GM18511 (cell line): Measurements from ENCODE around the gene TMEM132D.

Experiments
- ATAC-seq: cut with Tn5 transposase; IDR thresholded peaks from one replicate; pipeline ENCODE4 v1.9.1; 2021; ENCODE audit warnings: mild to moderate bottlenecking, moderate library complexity; ENCODE audit not compliant: unreplicated experiment

The TMEM132D gene

DNA sequence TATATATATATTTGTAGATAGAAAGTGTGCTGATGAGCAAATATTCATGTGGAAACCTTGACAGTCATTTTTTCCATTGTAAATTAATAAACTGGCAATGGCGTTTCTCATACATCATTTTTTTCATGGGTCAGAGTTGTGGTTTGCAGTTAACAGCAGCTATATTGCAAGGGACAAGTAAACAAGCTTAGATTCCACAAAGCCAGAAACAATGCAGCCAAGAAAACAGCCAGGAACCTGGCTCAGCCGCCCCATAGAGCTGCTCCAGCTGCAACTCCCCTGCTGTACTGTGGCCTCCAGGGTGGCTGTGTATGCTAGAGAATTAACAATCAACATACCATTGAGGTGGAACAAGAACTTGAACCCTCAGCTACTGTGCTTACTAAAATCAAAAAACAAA is 298.2 kb downstream of the TMEM132D start:
- ATAC-seq: no peak

GRCh38 chr12:129604506-129604905 is 299.3 kb downstream of the TMEM132D start:
- no peak for ATAC-seq

- ATAC-seq: no peak
Observed at GRCh38 chr12:129599406-129599805, 304.4 kb downstream of the TMEM132D start.

DNA sequence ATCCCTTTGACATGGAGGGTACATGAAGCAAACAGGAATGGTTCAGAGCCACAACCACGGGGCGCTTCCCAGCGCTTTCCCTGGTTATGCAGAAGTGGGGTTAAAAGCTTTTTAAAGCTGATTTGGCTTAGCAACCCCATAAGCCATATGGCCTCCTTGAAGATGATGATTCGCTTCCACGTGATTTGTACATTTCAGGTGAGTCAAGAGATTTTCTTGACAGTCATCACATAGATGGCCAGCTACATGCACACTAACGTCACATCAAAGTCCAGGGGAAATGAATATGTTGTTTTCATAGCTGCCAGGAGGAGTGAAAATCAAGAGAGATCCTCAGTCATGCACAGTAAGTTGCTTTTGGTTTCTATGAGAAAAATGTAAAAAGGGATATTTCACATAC is 309.7 kb downstream of the TMEM132D start:
- ATAC-seq: no peak

DNA sequence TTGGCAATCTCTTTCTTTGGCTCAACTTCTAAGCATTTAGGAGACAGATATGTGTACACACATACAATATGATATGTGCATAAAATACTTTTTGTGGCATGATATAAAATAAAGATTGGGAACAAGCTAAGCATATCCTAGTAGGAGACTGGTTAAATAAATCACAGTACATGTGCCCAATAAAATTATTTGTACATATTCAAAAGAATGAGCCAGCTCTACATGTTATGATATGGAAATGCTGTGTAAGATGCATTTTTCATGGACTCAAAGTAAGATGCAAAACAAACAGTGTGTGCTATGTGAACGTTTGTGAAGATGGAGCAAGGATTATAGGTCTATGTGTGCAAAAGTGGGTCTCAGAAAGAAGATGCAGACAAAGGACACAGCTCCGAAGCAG is 311.4 kb downstream of the TMEM132D start:
- ATAC-seq: no peak

DNA sequence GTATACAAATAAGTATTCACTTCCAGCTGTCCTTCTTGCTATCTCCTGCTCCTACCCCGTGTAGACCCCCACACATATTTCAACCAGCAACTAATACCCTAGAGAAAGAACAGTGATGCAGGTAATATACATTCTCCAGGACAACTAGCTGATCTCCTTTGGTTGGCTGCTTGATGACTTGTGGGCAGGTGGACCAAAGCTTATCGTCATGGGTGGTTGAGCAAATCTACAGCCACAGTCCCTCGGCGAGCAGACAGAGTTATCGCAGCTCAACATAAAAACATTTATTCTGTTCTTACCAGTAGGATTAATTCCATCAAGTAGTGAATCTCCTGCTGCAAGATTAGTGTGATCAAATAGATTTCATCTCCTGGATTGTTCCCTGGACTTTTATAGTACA is 314.3 kb downstream of the TMEM132D start:
- no peak for ATAC-seq

- ATAC-seq: no peak
Observed at GRCh38 chr12:129588142-129588541, 315.7 kb downstream of the TMEM132D start.

- ATAC-seq: no peak
Observed at GRCh38 chr12:129585296-129585695, 318.5 kb downstream of the TMEM132D start.

GRCh38 chr12:129579879-129580278 is 323.9 kb downstream of the TMEM132D start:
- no peak for ATAC-seq

DNA sequence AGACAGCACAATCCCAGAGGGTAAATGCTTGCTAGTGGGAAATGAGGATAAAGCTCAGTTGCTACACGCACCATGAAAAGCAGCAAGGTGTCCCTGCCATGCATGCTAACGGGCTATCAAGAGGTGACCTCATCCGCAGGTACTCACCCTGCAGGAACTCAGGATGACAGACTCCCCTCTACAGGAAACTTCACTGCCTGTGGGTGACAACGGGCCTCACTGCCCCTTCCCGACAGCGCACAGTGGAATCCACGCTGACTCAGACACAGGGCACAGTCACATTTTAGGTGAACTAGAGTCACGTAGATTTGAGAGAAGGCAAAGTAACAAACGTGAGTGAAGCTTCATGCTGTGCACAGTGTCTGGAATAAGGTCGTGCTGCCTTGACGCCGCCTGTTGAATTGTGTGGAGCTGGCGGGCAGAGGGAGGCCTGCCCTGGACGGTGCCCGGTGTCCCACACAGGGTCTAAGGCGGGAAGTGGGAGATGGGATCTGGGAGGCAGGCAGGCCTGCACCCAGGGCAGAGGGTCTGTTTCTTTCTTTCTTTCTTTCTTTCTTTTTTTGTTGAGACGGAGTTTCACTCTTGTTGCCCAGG is 331.8 kb downstream of the TMEM132D start:
- ATAC-seq: no peak

- no peak for ATAC-seq
Observed at GRCh38 chr12:129570796-129571400, 332.9 kb downstream of the TMEM132D start.

- ATAC-seq: no peak
Observed at GRCh38 chr12:129566800-129567199, 337.0 kb downstream of the TMEM132D start.

DNA sequence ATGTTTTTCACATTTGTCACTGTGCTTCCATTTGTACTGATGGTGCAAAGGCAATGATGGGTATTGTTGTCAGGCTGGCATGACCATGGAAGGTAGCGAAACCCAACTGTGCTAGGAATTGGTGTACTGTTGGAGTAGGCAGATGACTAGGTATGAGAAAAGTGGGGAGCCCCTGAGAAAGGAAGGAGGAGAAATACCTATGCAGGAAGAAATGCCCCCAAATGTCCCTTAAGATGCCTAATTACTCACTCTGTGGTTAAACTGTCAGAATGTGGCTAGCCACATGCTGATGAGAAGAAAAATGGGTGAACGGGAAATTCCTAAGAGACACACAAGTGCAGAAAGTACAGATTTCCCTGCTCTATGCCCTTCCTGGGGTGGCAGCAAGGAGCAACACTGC is 339.1 kb downstream of the TMEM132D start:
- no peak for ATAC-seq

DNA sequence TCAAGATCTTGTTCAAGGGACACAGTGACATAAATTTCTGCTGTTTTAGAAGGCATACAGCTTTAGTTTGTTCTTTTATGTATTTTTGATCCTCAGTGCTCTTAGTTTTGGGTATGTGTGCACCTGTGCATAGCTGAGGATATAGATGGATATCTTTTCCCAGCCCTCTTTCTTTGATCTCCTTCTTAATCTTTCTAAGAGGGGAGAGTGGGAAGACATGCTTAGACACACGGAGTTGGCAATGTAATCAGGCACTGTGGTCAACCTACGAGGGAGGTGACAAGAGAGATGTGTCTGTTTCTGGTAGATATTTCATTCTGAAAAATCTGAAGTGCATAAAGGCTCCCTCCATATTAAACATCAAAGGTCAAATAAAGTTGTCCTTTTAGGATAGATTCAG is 340.6 kb downstream of the TMEM132D start:
- no peak for ATAC-seq

- ATAC-seq: no peak
Observed at GRCh38 chr12:129561304-129561703, 342.5 kb downstream of the TMEM132D start.

GRCh38 chr12:129559776-129560175 is 344.0 kb downstream of the TMEM132D start:
- no peak for ATAC-seq

DNA sequence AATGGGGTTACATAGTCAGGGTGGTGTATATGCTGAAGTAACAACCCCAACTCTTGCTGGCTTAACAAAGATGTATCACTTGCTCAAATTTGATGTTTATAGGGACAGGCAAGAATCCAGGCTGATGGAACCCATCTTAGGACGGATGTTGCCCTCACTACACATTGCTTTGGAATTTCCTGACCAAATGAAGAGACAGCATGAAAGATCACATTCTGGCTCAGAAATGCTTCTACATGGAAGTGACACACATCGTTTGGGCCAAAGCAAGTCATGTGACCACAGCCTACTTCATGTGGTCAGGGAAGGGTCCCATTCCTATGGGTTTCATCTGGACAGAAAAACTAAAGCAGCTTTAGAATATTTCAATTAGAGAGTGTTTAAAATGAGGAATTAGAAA is 345.8 kb downstream of the TMEM132D start:
- ATAC-seq: no peak

GRCh38 chr12:129556082-129556481 is 347.7 kb downstream of the TMEM132D start:
- no peak for ATAC-seq

DNA sequence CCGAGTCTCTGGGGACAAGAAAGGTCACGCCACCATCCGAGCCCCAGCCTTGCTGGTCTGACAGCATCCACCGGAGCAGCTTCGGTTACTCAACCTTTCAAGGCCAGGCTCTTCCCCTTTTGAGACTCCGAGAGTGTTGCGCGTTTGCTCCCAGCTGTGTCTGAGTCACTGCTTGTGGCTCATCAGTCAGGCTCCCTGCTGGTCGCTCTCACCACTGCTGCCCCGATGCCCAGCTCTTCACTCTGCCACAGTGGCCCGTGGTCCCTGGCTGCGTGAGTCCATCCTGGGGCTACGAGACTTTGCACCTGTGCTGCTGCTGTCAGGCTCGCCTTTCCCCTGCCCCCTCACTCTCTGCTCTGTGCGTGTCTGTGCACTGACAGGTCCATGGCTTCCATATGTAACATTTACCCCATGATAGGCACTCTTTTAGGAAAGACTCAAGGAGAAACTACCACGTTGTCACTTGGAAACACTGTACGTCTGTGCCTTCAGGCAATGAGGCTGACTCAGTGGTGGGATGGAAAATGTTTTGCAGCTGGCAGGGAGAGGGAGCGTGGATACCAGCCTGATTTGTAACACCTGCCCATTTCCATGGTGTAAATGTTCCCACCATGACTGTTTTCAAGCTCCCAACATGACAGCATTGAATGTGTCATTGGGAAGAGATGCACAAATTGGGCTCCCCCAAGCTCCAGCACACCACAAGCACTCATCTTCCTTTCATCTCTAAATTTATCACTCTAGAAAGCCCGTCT is 350.7 kb downstream of the TMEM132D start:
- no peak for ATAC-seq

DNA sequence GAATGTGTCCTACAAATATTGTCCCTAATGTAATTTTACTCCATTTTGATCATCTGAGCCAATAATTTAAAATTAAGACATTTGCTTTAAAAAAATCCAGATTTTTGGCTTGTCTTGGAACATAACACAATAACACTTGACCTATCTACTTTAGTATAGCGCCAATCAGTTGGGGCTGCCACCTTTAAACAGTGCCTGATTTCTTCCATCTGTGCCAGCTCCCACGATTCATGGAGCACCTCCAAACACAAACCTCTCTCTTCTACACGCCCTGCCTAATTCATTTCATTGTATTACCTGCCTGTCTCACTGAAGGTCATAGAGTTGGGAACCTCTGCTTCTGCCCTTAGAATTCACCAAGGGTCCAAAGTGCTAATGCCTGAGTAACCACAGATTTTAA is 352.4 kb downstream of the TMEM132D start:
- no peak for ATAC-seq

DNA sequence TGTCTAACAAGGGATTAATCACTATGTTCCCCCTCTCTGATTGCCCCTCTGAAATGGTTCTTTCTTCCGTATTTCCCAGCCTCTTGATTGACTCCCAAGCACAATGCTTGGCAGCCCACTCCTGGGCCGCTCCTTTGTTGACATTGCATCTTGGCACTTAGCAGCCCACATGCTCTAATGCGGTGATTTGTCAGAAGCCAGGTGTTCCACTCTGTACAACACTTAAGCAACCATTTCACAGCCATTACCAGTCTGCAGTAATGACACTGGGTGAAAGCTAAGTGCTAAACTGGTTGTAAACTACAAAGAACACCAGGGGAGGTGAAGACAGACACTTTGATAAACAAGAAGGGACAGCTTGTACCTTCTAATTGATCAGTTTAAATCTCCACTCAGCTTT is 353.5 kb downstream of the TMEM132D start:
- no peak for ATAC-seq

GRCh38 chr12:129549656-129550055 is 354.2 kb downstream of the TMEM132D start:
- no peak for ATAC-seq
